ENCODE results near the gene LITAFD.

- TF ChIP-seq CTCF (IDR thresholded peaks at IDR 0.05): no peak
- no peak for TF ChIP-seq POLR2A (IDR thresholded peaks at IDR 0.05)
Measured at GRCh38 chr16:8880839-8881510, 1.2 kb upstream of the LITAFD start.

Measured in testis (tissue), 2 donors.